ENCODE data around the gene PRKCH. TPM values are rescaled to one million over a fixed set of nuclear protein-coding genes. Genes with fewer than 3 reads are reported as not detected.

PRKCH gene
- total RNA-seq, 1 donor from 2014 or later, result 74.4 TPM

DNA sequence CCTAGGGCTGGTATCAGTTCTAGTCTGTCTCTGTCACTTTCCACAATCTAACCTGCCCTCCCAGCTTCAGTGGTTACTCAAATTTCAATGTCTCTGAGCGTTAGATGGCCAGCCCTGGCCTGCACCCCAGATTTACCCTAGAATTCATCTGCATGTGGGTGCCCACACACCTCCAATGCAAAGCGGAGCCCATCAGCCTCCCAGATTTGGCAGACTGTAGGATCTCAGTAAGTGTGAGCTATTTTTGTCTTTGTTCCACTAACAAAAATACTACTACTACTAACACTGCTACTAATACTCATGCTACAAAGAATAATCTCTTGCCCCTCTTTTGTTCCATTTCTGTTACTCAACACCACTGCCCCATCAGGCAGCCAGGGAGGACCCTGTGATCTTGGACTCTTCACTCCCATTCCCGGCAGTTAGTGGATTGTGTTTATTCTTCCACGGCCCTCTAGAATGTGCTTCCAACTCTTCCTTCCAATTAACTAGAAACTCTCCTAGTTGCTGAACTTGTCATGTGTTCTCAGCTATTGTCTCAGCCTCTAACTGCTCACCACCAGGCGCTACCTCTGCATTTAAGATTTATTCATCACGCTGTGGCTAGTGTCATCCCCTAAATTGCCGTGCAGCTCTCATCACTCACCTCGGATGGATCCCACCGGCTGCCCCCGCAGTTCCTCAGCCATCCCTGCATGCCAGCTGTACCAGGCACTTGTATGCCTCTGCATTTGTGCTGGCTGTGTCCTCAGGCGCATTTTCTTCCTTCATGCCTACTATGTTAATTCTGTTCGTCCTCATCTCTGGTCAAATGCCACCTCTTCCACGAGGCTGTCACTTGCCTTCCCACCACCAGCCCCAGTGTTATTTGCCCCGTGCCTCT lies 223.3 kb downstream of the PRKCH start:
- ATAC-seq, result no peak
- intact Hi-C loops (cut with DNase I), result no loop called here
- TF ChIP-seq, protein P1, sequence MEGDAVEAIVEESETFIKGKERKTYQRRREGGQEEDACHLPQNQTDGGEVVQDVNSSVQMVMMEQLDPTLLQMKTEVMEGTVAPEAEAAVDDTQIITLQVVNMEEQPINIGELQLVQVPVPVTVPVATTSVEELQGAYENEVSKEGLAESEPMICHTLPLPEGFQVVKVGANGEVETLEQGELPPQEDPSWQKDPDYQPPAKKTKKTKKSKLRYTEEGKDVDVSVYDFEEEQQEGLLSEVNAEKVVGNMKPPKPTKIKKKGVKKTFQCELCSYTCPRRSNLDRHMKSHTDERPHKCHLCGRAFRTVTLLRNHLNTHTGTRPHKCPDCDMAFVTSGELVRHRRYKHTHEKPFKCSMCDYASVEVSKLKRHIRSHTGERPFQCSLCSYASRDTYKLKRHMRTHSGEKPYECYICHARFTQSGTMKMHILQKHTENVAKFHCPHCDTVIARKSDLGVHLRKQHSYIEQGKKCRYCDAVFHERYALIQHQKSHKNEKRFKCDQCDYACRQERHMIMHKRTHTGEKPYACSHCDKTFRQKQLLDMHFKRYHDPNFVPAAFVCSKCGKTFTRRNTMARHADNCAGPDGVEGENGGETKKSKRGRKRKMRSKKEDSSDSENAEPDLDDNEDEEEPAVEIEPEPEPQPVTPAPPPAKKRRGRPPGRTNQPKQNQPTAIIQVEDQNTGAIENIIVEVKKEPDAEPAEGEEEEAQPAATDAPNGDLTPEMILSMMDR (IDR thresholded peaks at IDR 0.05), result no peak
- Histone ChIP-seq H3K4me3 (no peak overlapping the region), H3K27ac (peak overlapping the region; percentile 59), H3K9me3 (no peaks in the 10 kb centered on the region), H3K27me3 (no peaks in the 10 kb centered on the region), H3K4me1 (peaks cover 28% of the 10 kb centered on the region), H3K36me3 (peaks cover 27% of the 10 kb centered on the region)
- no peak for DNase-seq

DNA sequence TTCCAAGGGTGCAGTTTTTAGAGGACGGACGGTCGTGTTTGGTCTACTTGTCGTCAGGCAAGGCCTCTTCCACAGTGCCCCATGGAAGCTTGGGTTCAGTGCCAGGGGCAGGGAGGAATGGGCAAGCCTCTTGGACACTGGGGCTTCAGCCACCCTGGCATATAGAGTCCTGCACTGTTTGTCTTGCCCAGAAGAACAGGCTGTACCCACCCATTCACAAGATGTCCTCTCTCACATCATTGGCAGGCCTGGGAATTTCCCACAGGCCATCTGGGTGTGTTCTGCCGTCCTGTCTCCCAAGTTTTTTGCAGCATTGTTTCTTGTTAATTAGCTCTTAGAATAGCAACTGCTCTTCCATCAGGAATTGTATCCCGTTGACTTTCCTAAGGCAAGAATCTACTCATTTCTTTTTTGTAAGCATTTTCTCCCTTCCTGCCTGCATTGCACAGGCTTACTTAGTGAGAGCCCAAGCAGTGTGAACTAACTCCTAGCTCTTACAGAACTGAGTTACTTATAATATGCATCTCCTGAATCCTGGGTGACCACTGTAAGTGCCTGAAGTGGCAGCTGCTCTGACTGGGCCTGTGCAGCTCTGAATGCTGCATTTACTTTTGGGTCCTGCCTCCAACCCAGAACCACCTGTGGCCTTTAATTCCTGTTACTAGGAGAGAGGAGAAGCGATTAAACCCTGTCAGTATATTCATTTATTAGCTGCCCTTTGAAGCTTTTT lies 224.5 kb downstream of the PRKCH start:
- Histone ChIP-seq H3K4me1 (peaks cover 28% of the 10 kb centered on the region), H3K27me3 (no peaks in the 10 kb centered on the region), H3K4me3 (no peak overlapping the region), H3K36me3 (peaks cover 33% of the 10 kb centered on the region), H3K9me3 (no peaks in the 10 kb centered on the region), H3K27ac (no peak overlapping the region)
- ATAC-seq (peak; percentile 39), DNase-seq (no peak)
- TF ChIP-seq, protein P1 (IDR thresholded peaks at IDR 0.05), result no peak
- intact Hi-C loops (cut with DNase I), result no loop called here

DNA sequence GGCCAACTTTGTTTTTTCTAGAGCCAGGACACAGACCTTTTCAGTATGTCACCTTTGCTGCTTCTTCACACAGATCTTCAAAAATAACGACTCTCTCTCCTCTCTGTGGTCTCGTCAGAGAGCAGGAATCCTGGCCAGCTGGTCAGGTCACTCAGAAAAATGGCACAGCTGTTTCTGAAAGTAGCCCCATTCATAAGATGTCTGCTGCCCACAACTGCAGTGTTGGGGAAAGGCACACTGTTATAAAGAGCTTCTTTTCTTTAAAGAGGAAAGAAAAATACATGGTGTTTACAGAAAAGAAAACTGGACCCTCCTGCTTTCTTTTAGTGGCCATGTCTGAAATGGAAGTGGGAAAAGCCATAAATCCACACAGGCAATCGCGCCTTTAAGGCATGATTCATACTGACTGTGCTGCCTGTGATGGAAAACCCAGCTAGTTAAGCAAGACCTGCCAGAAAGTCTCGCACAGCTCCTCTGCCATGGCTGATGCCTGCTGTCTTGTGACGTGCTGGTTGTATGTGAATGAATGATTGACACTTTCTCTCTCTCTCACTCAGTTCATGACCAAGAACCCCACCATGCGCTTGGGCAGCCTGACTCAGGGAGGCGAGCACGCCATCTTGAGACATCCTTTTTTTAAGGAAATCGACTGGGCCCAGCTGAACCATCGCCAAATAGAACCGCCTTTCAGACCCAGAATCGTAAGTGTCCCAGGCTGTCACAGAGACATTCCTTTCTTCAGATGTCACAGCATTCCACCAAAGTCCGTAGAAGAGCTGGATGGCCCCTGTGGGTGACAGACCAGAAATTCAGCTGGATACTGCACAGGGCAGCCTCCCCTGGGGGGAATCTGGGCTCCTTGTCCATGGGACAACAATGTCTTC lies 226.0 kb downstream of the PRKCH start:
- Histone ChIP-seq H3K27me3 (no peaks in the 10 kb centered on the region), H3K9me3 (no peaks in the 10 kb centered on the region), H3K36me3 (peaks cover 34% of the 10 kb centered on the region), H3K27ac (no peak overlapping the region), H3K4me1 (peaks cover 33% of the 10 kb centered on the region), H3K4me3 (no peak overlapping the region)
- intact Hi-C loops (cut with DNase I), result no loop called here
- ATAC-seq, result no peak
- TF ChIP-seq, protein P1 (IDR thresholded peaks at IDR 0.05), result no peak
- DNase-seq, result no peak

DNA sequence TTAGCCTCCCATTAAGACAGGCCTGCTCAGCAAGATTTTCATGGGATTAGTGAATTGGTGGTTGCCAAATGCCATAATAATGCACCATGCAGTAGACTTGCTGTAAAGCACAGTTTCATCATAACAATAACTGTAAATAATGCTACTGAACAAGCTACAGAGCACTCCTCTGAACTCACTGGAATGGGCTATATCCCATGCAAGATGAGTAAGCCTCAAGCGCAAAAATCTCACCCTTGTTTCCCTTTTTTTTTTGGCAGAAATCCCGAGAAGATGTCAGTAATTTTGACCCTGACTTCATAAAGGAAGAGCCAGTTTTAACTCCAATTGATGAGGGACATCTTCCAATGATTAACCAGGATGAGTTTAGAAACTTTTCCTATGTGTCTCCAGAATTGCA lies 228.0 kb downstream of the PRKCH start:
- peaks cover 34% of the 10 kb centered on the region for H3K4me1 ChIP-seq
- intact Hi-C loops (cut with DNase I), result no loop called here
- TF ChIP-seq, protein P1 (IDR thresholded peaks at IDR 0.05), result no peak
- H3K4me3 ChIP-seq, result no peak overlapping the region
- H3K27ac ChIP-seq, result no peak overlapping the region
- no peaks in the 10 kb centered on the region for H3K9me3 ChIP-seq
- no peaks in the 10 kb centered on the region for H3K27me3 ChIP-seq
- ATAC-seq (no peak), DNase-seq (no peak)
- peaks cover 34% of the 10 kb centered on the region for H3K36me3 ChIP-seq

DNA sequence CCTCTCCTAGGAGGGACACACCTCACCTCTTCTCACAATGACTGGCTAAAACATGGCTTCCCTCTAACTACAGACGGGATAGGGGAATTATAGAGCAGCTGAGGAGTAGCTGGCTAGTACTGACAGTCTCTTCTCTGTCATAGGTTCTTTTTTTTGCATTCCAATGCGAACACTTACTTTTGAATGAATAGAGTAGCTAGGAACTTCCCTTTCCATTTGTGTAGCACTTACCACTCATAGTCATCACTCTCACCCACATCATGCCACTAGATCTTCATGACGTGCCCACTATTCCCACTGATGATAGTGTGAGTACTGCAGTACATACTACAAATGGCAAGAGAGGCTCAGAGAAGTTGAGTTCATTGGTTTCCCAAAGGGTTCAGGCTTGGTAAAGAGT lies 230.0 kb downstream of the PRKCH start:
- H3K27me3 ChIP-seq, result no peaks in the 10 kb centered on the region
- intact Hi-C loops (cut with DNase I), result no loop called here
- DNase-seq, result no peak

More for the DNA sequence above, 230.0 kb downstream of the PRKCH start:
- no peak for ATAC-seq
- Histone ChIP-seq H3K4me3 (no peak overlapping the region), H3K4me1 (peaks cover 26% of the 10 kb centered on the region), H3K27ac (no peak overlapping the region), H3K36me3 (peaks cover 34% of the 10 kb centered on the region), H3K9me3 (no peaks in the 10 kb centered on the region)
- TF ChIP-seq, protein P1 (IDR thresholded peaks at IDR 0.05), result no peak
